OCI-LY3 (cell line): ENCODE data around the gene TOP1.

Experiments used
- CTCF ChIP-seq: fragments of 200-600, 300-600 bp; sonication (generic); IDR thresholded peaks from 2 replicates; pipeline ENCODE4 v1.5.1; 2014; ENCODE audit warnings: antibody characterized with exemption, low read length, low read depth
- EZH2phosphoT487 ChIP-seq: fragments of 200-600 bp; shearing (Covaris generic); IDR thresholded peaks from 2 replicates; pipeline ENCODE4 v1.6.1; 2018; ENCODE audit warnings: antibody characterized with exemption, mixed run types, low read depth

- TF ChIP-seq CTCF = no peak
- TF ChIP-seq EZH2phosphoT487 = no peak
These were observed 1.4 kb downstream of the TOP1 start for GRCh38 chr20:41030061-41030460.
